Measurements from ENCODE around the gene SLC35F6.
A peak's percentile ranks its signal among the peaks of the same experiment; 100 is the strongest.
"Not testable (repeated sequence)": the region's sequence is repeated elsewhere in the genome, so short reads cannot be mapped to it uniquely, and the experiment has no call there.

SLC35F6 gene

DNA sequence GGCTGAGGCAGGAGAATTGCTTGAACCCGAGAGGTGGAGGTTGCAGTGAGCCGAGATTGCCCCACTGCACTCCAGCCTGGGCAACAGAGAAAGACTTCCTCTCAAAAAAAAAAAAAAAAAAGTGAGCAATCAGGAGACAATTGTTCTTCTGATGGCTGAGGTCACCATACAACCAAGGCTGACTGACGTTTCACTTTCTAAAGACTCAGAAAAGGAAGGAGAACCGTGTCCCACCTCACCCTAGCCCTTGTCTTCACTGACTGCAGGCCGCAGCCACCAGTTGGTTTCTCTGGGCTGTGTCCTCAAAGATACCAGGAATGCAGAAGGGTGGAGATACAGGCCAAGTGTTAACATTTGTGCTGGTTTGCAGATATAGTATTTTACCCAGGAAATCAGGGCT is 7.7 kb upstream of the SLC35F6 start:
- no peak for DNase-seq (ENCODE audit: low read depth)

GRCh38 chr2:26757873-26758789 is 6.0 kb upstream of the SLC35F6 start:
- peak; percentile 94 for DNase-seq (ENCODE audit: low read depth)

- no peak for DNase-seq (ENCODE audit: low read depth)
Observed at GRCh38 chr2:26758790-26759321, 5.2 kb upstream of the SLC35F6 start.

DNA sequence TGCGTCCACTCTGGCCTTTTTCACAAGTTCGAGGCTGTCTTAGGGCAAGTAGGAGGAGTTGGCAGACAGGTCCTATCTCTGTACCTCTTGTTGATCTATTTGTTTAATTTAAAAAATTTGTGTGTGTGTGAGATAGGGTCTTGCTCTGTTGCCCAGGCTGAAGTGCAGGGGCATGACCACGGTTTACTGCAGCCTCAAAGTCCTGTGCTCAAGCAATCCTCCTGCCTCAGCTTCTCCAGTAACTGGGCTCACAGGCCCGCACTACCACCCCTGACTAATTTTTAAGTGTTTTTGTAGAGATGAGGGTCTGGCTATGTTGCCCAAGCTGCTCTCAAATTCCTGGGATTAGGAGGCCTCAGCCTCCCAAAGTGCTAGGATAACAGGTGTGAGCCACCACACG is 4.2 kb upstream of the SLC35F6 start:
- no peak for DNase-seq (ENCODE audit: low read depth)

- not testable (repeated sequence) for DNase-seq (ENCODE audit: low read depth)
Observed at GRCh38 chr2:26760991-26761390, 3.1 kb upstream of the SLC35F6 start.

- DNase-seq (ENCODE audit: low read depth) = no peak
Observed at GRCh38 chr2:26763019-26763418, 1.1 kb upstream of the SLC35F6 start.

- no peak for DNase-seq (ENCODE audit: low read depth)
Observed at GRCh38 chr2:26764906-26765305, 822 bp downstream of the SLC35F6 start.

GRCh38 chr2:26765475-26766200 is 1.6 kb downstream of the SLC35F6 start:
- DNase-seq (ENCODE audit: low read depth) = no peak

- DNase-seq (ENCODE audit: low read depth) = no peak
Observed at GRCh38 chr2:26767129-26767528, 3.0 kb downstream of the SLC35F6 start.

DNA sequence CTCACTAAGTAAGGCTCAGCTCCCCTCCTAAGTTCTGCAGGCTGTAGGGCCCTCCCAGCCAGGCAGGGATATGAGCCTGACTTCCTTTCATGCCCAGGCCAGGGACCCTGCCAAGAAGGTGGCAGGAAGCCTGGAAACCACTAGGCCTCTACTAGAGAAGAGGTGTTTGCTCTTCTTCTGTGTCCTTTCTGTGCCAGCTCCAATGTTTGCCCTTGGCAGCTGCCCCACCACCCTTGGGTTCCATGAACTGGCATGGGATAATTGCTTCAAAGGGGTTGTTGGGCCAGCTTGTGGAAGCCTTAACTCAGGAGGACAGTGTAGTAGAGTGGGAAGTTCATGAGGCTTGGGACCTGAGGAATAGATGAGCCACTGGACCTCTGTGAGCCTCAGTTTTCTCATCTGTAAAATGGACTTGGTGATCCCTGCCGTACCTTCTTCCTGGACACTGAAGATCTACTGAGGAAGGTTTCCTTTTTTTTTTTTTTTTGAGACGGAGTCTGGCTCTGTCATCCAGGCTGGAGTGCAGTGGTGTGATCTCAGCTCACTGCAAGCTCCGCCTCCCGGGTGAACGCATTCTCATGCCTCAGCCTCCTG is 3.9 kb downstream of the SLC35F6 start:
- no peak for DNase-seq (ENCODE audit: low read depth)

DNA sequence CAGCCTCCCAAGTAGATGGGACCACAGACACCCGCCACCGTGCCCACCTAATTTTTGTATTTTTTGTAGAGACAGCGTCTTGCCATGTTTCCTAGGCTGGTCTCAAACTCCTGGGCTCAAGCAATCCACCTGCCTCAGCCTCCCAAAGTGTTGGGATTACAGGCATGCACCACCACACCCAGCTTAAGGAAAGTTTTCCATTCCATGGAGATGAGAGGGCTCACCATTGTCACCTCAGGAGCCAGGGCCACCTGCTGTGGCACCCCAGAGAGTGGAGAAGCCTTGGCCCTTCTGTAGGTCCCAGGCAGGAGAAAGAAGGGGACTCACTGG is 4.6 kb downstream of the SLC35F6 start:
- DNase-seq (ENCODE audit: low read depth) = no peak

DNA sequence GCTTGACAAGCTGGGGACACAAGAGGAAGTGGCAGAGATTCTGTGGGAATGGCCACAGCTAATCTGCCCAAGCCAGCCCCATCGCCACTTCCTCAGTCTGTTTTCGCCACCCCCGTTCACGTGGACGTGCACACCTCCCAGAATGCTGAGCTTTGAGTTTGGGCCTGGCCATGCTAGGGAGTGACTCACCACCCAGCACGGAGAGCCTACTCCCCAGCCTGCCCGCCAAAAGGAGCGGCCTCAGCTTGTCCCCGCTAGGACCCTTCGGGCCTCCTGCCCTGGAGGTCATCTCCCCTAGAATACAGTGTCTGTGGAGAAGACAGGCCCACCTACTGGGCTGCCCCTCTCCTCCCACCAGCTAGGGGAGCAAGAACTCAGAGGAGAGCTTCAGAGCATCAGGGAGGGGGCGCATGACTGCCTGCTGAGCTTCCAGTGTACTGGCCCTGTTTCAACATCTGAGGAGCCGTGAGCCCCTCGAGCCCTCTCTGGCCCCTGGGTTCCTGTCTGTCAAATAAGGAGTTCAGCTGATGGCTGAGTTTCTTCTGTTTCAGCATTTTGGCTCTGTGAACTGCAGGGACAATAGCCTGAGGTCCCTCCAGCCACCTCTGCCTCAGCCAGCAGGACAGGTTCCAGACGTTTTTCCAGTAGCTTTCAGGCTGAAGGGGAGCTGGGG is 5.1 kb downstream of the SLC35F6 start:
- DNase-seq (ENCODE audit: low read depth) = peak; percentile 72

DNA sequence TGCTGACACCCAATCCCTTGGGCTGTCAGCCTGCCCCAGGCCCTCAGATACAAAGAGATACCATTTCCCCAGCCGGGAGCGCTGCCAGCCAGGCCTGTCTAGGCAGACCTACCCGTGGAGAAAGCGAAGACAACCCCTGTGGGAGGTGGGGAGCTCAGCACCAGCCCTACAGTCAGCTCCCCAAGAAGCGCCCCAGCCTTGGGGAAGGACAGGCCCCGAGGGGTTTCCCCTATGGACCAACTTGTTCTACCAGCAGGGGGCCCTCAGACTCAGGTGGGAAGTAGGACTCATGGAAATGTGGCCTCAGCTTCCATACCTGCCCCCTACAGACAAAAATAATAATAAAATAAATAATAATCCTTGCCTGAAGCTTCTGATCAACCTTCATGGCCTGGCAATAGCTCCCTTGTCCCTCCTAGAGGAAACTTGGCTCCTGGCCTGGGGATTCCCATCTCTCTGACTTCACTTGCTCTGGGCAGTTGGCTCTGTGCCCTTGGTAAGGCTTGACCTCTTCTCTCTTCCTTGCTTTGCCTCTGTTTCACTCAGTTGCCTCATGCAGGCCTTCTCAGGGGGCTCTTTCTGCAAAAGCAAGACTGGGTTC is 7.0 kb downstream of the SLC35F6 start:
- DNase-seq (ENCODE audit: low read depth) = peak; percentile 81

- peak; percentile 92 for DNase-seq (ENCODE audit: low read depth)
Observed at GRCh38 chr2:26772064-26773001, 8.2 kb downstream of the SLC35F6 start.

GRCh38 chr2:26776195-26776800 is 12.2 kb downstream of the SLC35F6 start:
- DNase-seq (ENCODE audit: low read depth) = no peak

- DNase-seq (ENCODE audit: low read depth) = no peak
Observed at GRCh38 chr2:26778098-26778497, 14.0 kb downstream of the SLC35F6 start.

GRCh38 chr2:26778507-26778906 is 14.4 kb downstream of the SLC35F6 start:
- no peak for DNase-seq (ENCODE audit: low read depth)

- DNase-seq (ENCODE audit: low read depth) = no peak
Observed at GRCh38 chr2:26780203-26780760, 16.2 kb downstream of the SLC35F6 start.

DNA sequence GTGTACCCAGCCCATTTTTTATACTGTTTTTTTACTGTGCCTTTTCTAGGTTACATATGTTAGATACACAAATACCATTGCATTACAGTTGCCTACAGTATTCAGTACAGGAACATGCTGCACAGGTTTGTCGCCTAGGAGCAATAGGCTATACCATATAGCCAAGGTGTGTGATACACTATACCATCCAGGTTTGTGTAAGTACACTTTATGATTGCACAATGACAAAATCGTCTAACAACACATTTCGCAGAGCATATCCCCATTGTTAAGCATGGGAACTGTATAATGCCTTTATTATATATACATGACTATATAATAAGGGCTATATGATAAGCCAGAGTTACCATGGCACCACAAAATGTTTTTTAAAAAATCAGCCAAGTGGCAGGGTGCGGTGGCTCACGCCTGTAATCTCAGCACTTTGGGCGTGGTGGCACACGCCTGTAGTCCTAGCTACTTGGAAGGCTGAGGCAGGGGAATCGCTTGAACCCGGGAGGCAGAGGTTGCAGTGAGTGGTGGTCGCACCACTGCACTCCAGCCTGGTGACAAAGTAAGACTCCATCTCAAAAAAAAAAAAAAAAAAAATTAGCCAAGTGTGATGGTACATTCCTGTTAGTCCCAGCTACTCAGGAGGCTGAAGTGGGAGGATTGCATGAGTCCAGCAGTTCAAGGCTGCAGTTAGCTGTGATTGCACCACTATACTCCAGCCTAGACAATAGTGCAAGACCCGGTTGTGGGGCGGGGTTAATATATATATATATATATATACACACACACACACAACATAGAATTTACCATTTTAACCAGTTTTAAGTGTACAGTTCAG is 19.0 kb downstream of the SLC35F6 start:
- DNase-seq (ENCODE audit: low read depth) = no peak

Measured in stromal cell of bone marrow (primary cell).